8988T (cell line): ENCODE measurements around the gene NENF.
A peak's percentile ranks its signal among the peaks of the same experiment; 100 is the strongest.

ENCODE experiments used
- DNase-seq: peaks from one replicate; pipeline ENCODE4 v3.0.0; 2011

NENF gene

DNA sequence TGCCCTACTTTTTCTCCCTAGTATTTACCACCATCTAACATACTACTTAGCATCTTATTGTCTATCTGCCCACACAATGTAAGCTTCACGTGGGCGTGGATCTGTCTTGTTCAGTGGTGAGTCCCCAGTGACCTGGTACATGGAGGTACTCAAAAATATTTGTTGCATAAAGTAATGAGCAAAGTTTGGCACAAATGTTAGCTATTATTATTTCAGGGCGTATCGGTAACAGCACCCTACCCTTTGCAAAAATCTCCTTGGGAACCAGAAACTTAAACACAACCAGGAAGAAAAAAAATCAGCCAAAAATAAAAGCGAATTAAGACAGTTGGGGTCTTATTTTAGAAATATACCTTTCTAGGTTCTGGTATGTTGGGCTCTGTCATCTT is 454 bp upstream of the NENF start:
- no peak for DNase-seq

DNA sequence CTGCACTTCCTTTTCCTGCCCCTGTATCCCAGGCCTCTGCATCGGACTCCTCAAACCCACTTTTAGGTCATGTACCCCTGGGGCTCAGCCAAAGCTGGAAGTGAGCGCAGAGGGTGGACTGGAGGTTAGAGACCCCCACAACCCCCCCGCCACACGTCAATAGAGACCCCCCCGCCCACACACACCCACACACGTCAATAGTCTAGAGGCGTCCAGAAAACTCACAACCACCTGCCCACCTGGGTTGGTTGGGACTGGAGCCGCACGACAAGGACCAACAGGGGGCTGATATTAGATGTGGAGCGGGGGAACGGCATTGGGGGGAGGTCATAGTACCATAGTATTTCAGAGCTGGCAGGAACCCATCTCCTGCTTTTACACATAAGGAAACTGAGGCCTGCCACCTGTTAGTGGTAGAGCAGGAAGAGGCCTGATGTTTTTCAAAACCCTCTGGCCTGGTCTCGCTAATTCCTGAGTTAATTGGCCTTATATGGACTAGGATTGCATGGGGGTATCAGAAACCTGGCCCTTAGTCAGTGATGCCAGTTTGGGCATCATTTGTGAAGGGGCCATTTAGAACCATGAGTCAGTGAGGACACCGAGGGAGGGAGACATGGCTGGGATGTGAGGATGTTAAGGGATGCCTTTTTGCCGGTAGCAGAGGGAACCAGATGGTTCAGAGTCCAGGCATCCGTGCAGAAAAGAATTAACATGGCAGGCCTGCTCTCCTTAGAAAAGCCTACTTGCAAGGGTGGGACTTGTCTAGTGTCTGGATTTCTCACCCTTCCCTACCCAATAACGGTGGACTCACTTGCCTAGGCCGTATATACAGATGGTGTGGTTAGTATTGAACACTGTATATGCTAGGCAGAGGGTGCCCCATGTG is 1.1 kb downstream of the NENF start:
- no peak for DNase-seq

DNA sequence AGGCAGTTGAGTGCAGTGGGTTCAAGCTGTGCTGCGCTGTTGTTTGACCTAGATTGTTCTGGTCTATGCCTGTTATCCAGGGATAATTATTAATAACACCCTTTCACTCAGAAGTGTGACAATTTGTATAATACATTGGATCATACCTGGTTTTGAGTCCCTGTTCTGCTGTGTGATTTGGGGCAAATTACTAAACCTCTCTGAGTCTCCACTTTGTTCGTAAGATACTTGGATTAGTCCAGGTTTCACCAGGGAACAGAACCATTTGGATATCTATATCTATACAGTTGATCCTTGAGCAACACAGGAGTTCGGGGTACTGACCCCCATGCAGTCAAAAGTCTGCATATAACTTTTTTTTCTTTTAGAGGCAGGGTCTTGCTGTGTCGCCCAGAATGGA is 2.3 kb downstream of the NENF start:
- DNase-seq, result no peak

DNA sequence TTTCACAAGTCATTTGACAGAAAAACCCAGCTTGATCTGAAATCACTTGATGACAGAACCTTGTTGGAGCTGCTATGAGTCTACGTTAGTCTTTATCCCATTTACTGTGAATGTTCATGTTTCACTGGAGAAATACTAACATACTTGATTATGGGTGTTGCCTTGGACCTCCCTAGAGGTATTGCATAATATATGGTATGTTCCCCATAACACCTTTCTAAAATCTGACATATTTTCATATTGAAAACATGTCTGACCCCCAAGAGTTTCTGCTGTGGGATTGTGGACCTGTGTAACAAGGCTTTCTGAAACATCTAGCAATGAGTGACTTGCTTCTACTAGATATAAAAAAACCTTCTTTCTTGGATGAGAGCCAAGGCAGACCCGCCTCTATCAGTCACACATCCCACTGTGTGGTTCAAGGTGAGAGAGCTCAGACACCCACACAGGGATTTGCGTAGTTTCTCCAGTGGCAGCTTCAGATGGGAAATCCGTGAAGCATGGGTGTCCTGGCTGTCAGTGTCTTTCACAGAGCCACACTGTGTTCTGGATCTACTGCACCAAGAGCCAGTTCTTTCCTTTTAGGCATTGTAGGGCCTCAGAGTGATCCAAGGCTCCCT is 4.6 kb downstream of the NENF start:
- DNase-seq, result no peak

DNA sequence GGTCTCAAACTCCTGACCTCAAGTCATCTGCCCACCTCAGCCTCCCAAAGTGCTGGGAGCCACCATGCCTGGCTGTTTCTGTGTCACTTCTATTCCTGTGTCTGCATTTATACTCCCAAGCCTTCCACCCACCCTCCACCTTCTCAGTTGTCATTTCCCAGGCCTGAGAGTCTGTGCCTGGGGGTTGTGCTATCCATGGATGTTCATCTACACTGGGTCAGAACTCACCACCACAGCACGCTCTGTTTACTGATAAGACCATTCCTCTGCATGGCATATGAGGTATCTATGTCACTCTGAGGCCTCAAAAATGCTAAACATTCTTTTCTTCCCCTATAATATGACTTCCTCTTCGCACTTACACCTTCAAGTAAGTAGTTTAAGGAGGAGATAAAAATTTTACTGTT is 6.1 kb downstream of the NENF start:
- no peak for DNase-seq

DNA sequence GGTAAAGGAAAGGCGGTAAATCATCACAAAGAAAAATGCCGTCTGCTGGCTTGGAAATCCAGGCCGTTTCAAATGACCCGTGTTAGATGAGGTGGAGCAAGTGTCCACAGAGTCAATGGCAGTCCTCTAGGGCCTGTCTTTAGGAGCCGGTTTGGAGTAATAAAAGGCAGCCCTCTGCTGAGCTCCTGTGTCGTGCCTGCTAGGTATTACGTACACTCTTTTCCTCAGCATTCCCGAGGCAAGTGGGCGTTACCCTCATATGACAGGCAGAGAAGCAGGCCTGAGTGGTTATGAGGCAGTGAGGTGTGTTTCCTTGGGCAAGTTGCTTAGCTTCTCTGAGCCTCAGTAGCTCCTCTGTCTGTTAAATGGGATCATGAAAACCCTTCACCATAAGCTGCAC is 7.7 kb downstream of the NENF start:
- no peak for DNase-seq

DNA sequence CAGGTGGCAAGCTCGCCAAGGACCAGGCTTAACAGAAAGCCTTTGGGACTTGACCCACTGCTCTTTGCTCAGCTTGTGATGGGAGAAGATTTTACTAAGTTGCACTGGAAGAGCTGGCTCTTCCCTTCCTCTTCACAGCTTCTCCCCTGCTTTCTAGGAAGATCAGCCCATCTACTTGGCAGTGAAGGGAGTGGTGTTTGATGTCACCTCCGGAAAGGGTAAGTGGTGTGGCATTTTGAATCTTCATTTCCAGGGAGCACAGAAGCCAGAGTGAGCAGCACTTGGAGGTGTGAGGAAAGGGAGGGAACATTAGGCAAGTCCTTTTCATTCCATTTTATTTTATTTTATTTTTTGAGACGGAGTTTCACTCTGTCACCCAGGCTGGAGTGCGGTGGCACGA is 9.7 kb downstream of the NENF start:
- no peak for DNase-seq

DNA sequence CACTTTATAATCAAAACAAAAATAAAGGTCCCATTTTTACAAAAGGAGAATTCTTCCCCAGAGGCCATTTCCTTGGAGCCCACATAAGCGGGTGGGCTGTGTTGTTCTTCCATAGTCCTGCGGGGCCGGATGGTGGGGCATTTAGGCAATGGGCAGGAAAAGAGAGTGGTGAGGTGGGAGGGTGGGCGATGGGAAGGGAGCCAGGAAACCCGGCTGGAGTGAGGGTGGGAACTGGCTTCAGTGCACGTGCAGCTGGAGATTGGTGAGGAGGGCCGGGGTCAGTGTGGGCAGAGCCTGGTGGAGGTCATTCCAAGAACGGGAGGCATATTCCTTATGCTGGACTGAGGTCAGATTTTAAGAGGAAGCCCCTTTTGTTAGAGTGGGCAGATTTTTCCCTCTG is 13.6 kb downstream of the NENF start:
- no peak for DNase-seq

DNA sequence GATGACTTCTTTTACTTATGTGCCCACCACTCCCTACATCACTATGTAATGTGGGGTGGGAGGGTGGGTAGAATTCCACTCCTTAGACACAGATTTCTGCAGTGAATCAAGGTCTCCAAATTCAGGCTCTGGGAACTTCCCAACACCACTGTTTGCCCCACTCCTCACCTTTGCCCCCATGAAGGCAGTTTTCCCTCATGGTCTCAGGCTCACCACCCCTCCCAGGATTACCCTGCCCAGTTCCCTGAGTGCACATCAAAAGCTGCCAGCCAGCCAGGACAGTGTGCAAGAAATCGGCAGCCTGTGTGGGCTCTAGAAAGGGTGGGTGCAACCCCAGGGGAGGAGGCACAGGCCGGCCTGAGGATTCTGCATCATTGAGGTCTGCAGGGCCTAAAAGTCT is 14.8 kb downstream of the NENF start:
- DNase-seq, result no peak

DNA sequence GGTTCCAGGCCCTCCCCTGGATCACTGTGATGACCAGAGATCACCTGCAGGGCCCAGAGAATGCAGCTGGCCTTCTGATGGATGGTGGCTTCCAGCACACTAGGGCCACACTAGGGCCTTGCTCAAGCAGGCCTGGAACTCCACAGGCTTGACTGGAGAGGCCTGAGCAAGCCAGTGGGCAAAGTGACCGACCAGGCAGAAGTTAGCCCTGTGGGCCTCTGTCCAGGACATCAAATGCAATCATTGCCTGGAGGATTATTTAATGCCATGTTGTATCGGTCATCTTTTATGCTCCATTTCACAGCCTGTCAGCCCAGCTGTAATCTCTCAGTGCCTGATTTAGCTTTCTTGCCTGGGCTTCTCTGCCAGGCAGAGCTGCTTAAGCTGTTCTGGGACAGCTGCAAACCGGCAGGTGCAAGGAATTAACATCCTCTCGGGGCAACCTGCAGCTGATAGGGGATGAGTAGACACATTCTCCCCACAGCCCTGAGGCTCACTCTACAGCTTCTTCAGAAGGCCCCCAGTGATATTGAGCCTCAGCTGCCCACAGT is 17.7 kb downstream of the NENF start:
- no peak for DNase-seq

DNA sequence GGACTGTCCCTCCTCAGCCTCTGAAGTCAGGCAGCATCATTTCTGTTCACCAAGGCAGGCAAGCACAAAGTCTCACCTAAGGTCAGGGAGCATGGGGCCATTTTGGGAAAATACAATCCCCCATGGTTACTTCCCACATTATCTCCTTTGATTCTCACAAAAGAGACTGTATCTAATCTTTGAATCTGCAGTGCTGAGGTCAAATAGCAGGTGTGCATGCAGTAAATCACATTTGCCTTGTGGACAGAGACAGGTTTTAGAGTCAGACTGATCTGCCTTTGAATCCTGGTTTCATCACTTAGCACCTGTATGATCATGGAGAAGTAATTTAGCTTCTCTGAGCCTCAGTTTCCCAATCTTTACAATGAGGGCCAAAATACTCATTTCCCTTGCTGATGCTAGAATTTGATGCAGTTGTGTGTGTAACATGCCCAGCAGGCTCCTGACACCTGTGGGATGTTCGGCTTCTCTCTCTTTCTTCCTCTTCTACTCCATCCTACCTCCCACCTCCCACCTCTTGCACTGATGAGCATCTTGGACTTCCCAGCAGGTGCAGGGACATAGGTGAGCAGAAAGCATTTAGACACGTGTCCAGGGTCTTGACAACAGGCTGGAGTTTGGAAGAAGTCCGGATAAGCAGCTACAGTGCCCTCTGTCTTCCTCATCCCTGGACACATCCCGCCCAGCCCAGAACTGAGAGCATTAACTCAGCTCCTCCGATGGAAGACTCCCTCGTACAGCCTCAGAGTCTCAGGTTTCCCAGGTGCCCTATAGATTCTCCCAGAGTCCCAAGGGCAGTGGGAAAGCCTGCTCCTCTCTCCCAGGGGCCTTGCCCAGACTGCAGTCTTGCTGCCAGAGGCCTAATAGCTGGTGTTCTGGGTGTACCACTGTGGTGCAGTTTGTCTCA is 18.9 kb downstream of the NENF start:
- DNase-seq, result no peak

DNA sequence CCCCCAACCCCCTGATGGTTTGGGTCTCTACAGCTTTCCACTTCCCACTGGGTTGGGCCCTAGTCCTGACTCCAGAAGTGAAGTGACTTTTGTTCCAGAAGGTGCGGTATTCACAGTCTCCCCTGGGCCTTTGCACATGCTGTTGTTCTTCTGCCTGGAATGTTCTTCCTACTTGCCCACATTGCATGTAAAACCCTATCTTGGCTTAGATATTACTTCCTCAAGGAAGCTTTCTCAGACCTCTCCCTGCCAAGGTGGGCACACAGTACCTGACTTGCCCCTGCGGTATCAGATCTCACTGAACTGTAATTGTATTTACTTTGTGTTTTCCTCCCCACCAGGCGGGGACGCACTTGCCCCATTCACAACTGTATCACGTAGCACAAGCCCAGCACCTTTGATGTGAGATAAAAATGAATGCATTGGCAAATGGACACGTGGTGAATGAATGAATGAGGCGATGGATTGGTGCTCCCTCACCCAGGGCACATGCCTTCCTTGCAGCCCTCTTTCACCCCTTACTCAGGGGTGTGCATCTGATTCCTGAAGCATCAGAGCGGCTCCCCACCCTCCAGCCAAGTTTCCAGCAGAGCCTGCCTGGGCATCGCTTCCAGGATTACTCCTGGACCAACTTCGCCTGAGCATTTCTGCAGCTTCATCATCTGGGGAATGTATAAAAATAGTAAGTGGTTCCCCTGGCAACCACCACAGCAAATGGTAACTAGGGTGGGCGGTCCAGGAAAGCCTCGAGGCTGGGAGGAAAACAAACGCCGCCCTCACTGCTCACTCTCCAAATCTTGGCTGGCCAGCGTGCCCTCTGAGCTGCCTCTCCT is 19.8 kb downstream of the NENF start:
- no peak for DNase-seq

DNA sequence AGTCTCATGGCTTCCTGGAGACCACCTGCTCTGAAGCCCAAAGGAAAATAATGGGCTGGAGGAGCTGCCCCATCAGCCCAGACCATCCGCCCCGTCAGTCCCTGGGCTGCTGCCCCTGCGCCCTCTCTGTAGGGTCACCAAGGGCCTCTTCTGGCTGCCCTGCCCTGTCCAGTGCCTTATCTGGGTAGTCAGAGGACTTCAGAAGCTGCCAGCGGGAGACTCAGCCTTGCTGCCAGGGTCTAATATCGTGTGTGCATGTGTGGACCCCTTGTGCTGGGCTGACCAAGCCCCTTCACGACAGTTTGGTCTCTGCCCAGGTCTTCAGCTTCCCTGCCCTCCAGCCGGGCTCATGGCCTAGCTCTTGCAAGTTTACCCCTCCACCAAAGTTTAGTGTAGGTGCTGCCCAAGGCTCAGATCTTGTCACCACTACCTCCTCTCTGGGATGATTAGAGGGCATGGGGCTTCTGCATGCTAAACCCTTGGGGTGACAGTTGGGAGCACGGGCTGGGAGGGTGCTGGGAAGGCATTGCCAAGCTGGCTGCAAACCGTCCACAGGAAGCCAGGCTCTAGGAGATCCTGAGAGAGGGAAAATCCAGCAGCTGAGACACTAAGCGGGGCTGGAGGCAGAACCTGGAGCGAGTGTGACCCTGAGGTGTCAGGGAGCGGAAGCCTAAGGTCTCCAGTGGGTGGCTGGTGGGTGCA is 20.6 kb downstream of the NENF start:
- no peak for DNase-seq

DNA sequence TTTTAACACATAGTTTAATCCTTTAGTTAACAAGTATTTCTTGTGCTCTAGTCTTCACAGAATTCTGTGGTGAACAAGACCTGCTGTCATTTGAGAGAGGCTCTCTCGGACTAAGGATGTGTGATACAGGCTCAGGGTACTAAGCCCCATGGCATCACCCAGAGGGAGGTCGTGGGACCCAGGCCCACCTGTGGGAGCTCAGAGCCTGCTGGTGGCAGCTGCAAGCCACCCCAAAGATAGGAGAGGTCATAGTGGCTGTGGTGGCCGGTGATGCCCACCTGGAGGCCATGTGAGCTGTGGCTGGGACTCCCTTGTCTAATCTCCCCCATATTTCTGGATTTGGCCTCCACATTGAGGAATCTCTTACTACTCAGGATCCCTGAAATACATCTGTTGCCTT is 22.0 kb downstream of the NENF start:
- no peak for DNase-seq

DNA sequence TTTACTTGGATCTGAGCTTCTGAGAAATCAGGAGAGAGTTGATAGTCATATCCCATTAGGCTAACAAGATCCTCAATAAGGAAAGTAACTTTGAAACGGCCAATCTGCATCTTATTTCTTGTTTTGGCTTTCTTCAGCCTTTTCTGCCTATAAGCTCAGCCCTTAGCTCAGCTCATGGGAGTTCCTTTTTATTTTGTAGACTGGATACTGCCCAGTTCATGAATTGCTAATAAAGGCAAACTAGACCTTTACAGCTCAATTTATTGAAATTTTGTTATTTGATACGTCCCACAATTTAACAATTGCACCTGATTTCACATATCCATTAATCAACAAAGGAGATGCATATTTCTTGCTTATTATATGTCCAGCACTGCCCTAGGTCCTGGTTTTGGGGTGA is 22.7 kb downstream of the NENF start:
- DNase-seq, result no peak

DNA sequence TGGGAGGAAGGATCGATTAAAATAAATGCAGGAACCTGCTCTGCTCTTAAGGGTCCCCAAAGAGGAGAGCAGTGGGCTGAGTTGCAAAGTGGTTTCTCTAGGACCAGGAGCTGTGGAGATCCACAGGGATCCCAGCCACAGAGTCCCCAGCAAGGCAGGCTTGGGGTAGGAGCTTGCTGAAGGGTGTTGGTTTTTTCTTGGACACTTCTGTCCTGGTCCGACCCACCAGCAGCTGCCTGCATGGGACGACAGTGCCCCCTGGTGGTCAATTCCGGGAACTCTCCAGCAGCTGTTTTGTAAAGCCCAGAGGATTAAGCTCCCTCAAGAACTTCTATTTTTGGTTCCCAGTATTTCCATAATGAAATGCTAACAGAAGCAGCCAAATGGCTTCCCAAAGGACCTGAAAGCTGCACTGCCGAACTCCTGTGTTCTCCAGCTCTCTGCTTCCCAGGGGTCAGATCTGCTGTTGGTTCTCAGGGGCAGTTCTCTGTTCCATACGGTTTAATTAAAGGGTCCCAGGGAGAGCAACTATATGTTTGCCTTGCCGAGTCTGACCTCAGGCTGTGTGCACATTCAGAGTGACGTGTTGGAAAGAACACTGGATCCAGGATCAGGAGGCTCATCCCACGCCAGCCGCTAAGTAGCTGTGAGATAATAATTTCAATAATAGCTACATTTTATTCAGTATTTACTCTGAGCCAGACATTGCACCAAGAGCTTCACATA is 23.2 kb downstream of the NENF start:
- peak; percentile 74 for DNase-seq

DNA sequence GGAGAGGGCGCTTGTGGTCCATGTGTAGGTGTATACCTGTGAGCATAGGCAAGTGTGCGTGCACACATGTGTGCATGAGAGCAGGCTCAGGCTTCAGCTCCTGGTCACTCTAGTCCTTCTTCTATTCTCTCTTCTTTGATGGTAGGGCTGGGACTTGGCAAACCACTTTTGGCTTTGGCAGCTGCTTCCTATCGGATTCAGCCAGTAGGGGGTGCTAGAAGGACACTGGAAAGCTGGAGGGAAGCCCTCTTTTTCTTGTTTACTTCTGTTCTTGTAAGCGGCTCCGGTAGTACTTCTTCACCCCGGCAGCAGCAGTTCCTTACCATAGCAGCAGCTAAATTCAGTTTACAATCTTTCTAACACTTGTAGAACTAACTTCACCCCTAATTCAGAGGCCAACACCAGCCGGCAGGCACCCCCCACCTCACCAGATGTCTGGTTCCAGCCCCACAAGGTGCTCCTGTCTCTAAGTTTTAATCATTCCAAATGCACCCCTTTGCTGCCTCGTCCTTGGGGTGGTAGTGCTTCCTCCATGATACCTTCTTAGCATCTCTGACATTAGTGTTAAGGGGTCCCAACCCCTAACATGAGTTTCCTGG is 25.1 kb downstream of the NENF start:
- peak; percentile 57 for DNase-seq

DNA sequence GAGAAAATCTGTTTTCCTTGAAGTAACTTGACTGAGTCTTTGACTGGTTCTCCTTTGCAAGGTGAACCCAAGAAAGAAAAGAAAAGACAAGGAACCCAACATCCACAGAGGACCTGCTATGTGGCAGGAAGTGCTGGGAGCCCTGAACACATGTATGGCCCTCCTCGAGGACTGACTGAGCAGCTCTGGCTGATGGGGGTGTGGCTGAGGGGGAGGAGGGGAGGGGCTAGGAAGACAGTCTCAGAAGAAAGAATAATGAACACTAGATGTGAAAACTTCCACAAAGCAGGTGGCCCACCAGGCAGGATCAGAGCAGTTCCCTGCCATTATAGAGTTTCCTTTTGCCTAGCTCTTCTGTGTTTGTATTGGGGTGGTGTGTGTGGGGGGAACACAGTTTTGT is 26.1 kb downstream of the NENF start:
- no peak for DNase-seq

DNA sequence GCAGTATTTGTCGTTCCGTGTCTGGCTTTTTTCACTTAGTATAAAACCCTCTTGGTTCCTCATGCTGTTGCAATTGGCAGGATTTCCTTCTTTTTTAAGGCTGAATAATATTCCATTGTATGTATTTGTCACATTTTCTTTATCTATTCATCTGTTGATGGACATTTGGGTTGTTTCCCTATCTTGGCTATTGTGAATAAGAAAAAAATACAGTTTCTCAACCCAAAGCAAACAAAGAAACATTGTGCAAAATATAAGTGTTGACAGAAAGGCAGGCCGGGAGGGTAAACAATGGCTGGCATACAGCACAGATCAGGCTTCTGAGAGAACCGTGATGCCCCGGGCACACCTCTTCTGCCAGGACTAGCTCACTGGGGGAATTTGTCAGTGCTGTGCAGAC is 26.9 kb downstream of the NENF start:
- no peak for DNase-seq

DNA sequence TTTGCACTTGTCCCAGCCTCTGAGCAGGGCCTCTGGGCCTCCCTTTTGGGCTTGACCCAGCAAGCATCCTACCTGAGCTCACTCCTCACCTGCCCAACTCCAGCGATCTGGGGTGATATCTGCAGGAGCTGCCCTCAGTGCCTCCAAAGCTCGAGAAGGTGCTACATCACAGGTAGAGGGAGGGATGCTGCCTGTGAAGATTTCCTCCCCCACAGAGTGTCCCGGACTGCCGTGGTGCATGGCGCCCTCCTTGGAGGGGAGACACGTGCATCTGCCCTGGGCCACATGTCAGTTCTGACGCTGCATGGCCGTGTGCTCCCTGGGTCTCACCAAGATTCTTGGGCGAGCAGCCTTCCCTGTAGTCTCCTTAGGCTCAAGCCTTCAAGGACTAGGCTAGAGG is 27.7 kb downstream of the NENF start:
- DNase-seq, result no peak
